NCI-H2196 (cell line): ENCODE results near the gene RASAL2.
"Not testable (repeated sequence)": the region's sequence is repeated elsewhere in the genome, so short reads cannot be mapped to it uniquely, and the experiment has no call there.

Experiments used
- DNase-seq: peaks from one replicate; lab custom pipeline; 2025; ENCODE audit not compliant: unreplicated experiment; lab: John Stamatoyannopoulos, UW

RASAL2 gene

GRCh38 chr1:178066908-178067614 is 26.8 kb upstream of the RASAL2 start:
- no peak for DNase-seq

GRCh38 chr1:178071811-178072210 is 22.1 kb upstream of the RASAL2 start:
- no peak for DNase-seq

DNA sequence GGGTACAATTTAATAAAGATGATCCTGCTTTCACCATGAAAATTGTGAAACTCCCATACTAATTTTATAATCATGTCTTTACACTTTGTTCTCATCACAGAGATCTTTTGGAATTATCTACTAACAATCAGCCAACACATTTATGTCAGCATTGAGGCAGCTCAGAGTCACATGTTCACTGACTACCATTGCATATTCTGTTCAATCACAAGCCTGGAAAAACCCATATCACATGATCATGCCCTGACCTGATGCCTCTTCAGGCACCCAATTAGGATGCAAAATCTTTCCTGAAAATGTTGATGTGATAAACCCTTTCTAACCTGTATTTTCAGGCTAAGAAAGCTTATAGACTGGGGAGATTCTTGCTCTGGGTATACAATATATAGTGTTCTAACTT is 21.6 kb upstream of the RASAL2 start:
- no peak for DNase-seq

- no peak for DNase-seq
Measured at GRCh38 chr1:178075333-178075732, 18.6 kb upstream of the RASAL2 start.

- no peak for DNase-seq
Measured at GRCh38 chr1:178076607-178077006, 17.3 kb upstream of the RASAL2 start.

DNA sequence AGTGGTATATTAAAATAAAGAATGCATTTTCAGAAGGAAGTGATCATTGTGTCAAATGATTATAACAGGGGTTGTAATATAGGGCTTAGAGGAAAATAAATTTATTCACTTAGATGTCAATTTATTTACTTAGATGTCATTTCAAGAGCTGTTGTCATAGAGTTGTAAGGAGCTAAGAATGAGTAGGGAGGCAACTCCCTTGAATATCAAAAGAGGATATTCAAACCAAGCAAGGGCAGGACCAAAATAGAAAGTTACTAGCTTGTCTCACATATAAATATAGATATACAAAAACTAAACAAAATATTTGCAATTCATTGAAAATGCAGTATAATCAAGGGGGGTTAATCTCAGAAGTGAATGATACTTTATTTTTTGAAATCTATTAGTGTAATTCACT is 16.0 kb upstream of the RASAL2 start:
- no peak for DNase-seq

GRCh38 chr1:178086294-178086693 is 7.6 kb upstream of the RASAL2 start:
- no peak for DNase-seq

GRCh38 chr1:178086766-178087165 is 7.1 kb upstream of the RASAL2 start:
- DNase-seq = no peak

DNA sequence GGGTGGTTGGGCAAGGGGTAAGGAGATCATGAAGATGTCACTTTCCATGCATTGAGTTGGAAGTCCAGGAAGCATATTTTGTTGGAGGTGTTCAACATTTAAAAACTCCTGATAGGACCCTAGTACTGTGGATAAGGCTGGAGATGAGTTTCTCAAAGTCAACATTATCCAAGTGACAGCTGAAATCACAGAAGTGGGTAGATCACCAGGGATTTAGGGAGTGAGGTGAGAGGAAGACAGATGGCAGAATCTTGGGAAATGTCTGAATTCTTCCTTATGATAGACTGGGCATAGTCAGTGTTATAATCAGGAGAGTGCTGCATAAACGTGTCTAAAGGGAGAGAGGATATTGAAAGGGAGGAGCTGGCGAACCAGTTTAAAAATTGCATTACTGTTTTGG is 5.3 kb upstream of the RASAL2 start:
- DNase-seq = no peak

- not testable (repeated sequence) for DNase-seq
Measured at GRCh38 chr1:178091454-178091853, 2.5 kb upstream of the RASAL2 start.

- no peak for DNase-seq
Measured at GRCh38 chr1:178091986-178092745, 1.7 kb upstream of the RASAL2 start.

DNA sequence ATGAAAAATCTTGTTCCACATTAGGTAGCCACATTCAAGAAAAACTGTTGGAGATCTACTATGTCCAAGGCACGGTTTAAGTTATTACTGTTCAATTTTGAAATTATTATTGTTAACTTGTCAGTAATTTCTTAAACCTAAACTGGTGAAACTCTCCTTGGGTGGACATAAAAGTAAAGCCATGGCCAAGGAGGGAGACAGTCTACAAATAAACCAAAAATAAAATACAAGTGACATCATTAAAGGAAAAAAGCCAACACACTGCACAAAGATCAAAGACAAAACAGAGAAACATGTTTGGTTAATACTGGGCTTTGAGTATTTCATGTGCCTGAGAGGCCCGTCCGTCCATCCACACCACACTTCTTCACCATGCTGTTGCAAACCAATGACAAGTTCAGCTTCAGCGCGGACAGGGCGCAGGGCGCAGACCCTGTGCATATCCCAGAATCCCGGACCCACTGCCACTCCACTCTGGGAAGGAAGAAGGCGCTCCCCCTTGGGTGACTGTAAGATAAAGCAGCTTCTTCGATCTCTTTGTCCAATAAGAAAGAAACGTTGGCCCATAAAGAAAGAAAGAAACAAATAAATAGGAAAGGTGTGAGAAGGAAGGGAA is 918 bp upstream of the RASAL2 start:
- DNase-seq = no peak

- peak; percentile 73 for DNase-seq
Measured at GRCh38 chr1:178093494-178093950, 382 bp upstream of the RASAL2 start.

DNA sequence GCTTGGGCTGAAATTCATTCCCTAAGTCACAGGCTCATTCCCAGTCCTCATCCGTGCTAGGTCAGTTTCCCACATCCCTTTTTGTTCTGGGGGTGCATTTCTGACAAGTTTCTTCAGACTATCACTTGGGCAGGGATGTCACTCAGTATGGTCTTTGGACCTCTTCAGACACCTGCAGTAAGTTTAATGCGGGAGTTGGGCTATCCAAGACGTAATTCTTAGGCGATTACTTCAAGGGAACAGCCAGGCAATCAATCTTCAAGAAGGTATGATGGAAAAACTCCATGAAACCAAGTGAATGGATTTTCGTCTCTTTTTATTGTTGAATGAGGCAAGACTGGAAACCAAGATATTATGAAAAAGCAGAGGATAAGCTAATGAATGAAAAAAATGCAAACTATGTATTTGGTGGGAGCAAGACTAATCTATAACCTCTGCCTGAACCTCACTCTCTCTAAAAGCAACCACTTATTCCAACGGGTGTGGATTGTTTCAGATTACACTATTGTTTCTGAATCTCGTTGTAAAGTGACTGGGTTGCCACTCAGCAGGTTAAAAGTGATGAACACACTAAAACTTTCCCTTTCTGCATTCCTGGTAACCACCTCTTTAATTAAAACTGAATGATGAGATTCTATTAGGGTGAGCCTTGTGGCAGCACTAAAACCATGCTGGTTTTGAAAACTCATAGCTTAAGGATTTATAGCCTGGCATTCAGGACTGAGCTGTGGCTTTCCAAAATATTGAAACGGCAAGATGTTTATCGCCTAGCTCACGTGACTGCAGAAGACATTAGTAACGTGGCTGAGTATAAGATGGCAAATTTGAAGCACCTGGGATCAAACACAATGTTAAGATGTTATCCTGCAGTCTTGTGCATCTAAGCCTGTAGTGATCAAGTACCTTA is 1.1 kb downstream of the RASAL2 start:
- no peak for DNase-seq

DNA sequence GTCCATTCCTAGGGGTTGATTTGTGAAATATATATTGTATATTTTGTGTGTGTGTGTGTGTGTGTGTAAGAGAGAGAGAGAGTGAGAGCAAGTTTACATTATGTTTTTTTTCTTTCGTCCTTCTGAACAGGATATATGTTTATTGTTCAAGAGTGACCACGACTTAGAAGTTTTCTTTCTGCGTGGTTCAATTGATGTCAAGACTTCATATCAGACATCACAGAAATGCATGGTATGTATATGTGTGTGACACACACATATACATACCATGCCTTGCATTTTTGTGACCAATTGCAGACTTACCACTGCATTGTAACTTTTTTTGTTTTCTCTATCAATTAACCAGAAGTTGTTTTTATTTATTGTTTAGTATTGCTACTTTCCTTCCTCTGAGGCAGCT is 2.5 kb downstream of the RASAL2 start:
- no peak for DNase-seq

GRCh38 chr1:178098262-178098661 is 4.4 kb downstream of the RASAL2 start:
- no peak for DNase-seq

DNA sequence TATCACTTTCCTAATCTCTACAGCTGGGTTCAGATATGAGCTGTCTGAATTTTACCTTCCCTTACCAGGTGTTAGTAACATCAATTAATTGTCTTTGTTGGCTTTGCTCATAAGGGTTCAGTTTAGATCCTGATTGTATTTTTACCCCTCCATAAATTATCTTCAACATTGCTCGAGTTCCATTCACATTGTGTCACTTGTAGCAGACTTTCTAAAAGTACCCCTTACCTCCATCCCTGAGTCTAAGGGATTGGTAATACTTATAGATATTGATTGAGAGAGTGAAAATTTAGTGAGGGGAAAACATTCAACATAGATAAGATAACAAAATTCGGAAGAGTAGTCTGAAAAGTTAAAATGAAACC is 7.3 kb downstream of the RASAL2 start:
- no peak for DNase-seq

GRCh38 chr1:178101654-178102053 is 7.8 kb downstream of the RASAL2 start:
- DNase-seq = no peak

- DNase-seq = no peak
Measured at GRCh38 chr1:178102218-178102617, 8.3 kb downstream of the RASAL2 start.

GRCh38 chr1:178107823-178108222 is 13.9 kb downstream of the RASAL2 start:
- DNase-seq = no peak
